Activated CD4-positive, alpha-beta T cell treated with anti-CD3 and anti-CD28 coated beads for 36 hours (primary cell): ENCODE results near the gene TTC16. TPM values are rescaled to one million over a fixed set of nuclear protein-coding genes. Genes with fewer than 3 reads are reported as not detected.

Experiments
- ATAC-seq: fragments of 200-7000 bp; cut with Tn5 transposase; one replicate; pipeline ENCODE4 v1.10.0; 2021; ENCODE audit warnings: mild to moderate bottlenecking, moderate library complexity
- CTCF ChIA-PET: fragments of 350-600 bp; sonication (Branson Sonifier 250); formaldehyde crosslinking; loops from one replicate; lab custom pipeline; 2021; ENCODE audit warnings: antibody characterized with exemption; lab: Charles Lee
- POLR2A ChIA-PET: fragments of 350-600 bp; sonication (Branson Sonifier 250); formaldehyde crosslinking; loops from one replicate; lab custom pipeline; 2021; ENCODE audit warnings: antibody characterized with exemption, inconsistent platforms; lab: Charles Lee
- DNase-seq: peaks from one replicate; pipeline ENCODE4 v3.0.0-alpha.2; 2020
- H3K27ac Mint-ChIP-seq: one replicate; pipeline ENCODE4 v1.8.0; 2021; ENCODE audit warnings: mixed read lengths
- H3K27me3 Mint-ChIP-seq: one replicate; pipeline ENCODE4 v1.8.0; 2021; ENCODE audit warnings: mixed read lengths
- H3K36me3 Mint-ChIP-seq: one replicate; pipeline ENCODE4 v1.8.0; 2021; ENCODE audit warnings: low read depth, mixed read lengths
- H3K4me1 Mint-ChIP-seq: one replicate; pipeline ENCODE4 v1.8.0; 2021; ENCODE audit warnings: mixed read lengths
- H3K4me3 Mint-ChIP-seq: one replicate; pipeline ENCODE4 v1.8.0; 2021; ENCODE audit warnings: mild to moderate bottlenecking, moderate library complexity, mixed read lengths
- H3K9me3 Mint-ChIP-seq: one replicate; pipeline ENCODE4 v1.8.0; 2021; ENCODE audit warnings: low read depth, mixed read lengths
- intact Hi-C, 2 experiments: fragments of 100-400 bp; cut with DNase I in 1 of 2; cut with micrococcal nuclease in 1 of 2; formaldehyde crosslinking; loops; one replicate each; pipeline versions ENCODE4 v1.14.2 to v1.15.1; 2022 to 2024; cut with DNase I, micrococcal nuclease
- total RNA-seq, 2 experiments: library from RNA; stranded (reverse); gene quantifications; one replicate each; pipeline ENCODE4 v1.2.3, GENCODE V29; 2021

The TTC16 gene
- total RNA-seq, 2 experiments from 2014 or later = 0.16 to 0.30 TPM

DNA sequence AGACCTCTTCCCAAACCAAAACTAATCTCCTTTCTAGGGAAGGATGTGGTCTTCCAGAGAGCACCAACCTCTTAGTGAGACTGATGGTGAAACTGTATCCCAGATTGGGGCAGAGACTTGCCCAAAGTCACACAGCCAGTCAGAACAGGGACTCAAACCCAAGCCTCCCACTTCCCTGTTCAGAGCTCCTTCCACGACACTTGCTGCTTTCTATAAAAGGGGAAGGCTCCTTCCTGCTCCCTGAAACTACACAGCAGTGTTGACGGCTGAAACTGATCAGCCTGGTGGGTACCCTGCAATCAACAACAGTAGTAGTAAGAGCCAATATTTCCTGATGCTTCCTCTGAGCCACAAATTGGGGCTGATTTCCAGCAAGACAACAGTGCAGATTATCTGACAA, 17.7 kb downstream of the TTC16 start:
- no peaks in the 10 kb centered on the region for H3K9me3 Mint-ChIP-seq
- ATAC-seq = no peak
- peaks cover 3% of the 10 kb centered on the region for H3K36me3 Mint-ChIP-seq
- CTCF ChIA-PET = interaction anchor here (0.6 to 3.5 kb wide), 11 partner anchors 7 to 301 kb away, joined by 3 to 28 read pairs (median 5); partner anchors contain the start of genes CDK9 and ST6GALNAC4
- no peak overlapping the region for H3K4me3 Mint-ChIP-seq
- no peak for DNase-seq
- peak overlapping the region; percentile 73 for H3K27ac Mint-ChIP-seq
- peaks cover 12% of the 10 kb centered on the region for H3K4me1 Mint-ChIP-seq
- POLR2A ChIA-PET = interaction anchor here (0.5 kb wide), 1 partner anchor 15 kb away, joined by 3 read pairs; no protein-coding TSS in a partner anchor
- H3K27me3 Mint-ChIP-seq = no peaks in the 10 kb centered on the region
- intact Hi-C loops = loop anchor here (1.0 to 2.0 kb wide), 3 partner anchors 143 to 229 kb away; no protein-coding TSS in a partner anchor

- H3K4me1 Mint-ChIP-seq = peaks cover 12% of the 10 kb centered on the region
- ATAC-seq (no peak), DNase-seq (no peak)
- ChIA-PET CTCF (interaction anchor here (0.6 to 3.5 kb wide), 59 partner anchors 8 to 792 kb away, joined by 3 to 28 read pairs (median 4); partner anchors contain the start of genes CDK9, ENG, FPGS and LRSAM1), POLR2A (interaction anchor here (0.7 to 1.5 kb wide), 7 partner anchors 19 to 284 kb away, joined by 3 to 6 read pairs (median 5); partner anchors contain the start of genes CDK9, PTRH1 and TTC16)
- peak overlapping the region; percentile 72 for H3K4me3 Mint-ChIP-seq
- H3K27ac Mint-ChIP-seq = peak overlapping the region; percentile 73
- H3K36me3 Mint-ChIP-seq = peaks cover 6% of the 10 kb centered on the region
- intact Hi-C loops = loop anchor here (1.0 to 2.0 kb wide), 3 partner anchors 144 to 230 kb away; no protein-coding TSS in a partner anchor
- H3K9me3 Mint-ChIP-seq = no peaks in the 10 kb centered on the region
- H3K27me3 Mint-ChIP-seq = no peaks in the 10 kb centered on the region
Observed at GRCh38 chr9:127734247-127734746, 18.4 kb downstream of the TTC16 start.

GRCh38 chr9:127734747-127735529, 19.1 kb downstream of the TTC16 start, which contains the start of gene TOR2A:
Gene TOR2A, minus strand, starts transcription at chr9:127735294. Its CDS starts 24 bp downstream, at chr9:127735270.
- H3K9me3 Mint-ChIP-seq = no peaks in the 10 kb centered on the region
- peak within 1 kb of the TSS; percentile 73 for H3K27ac Mint-ChIP-seq
- ChIA-PET POLR2A (interaction anchor here (0.6 to 1.5 kb wide), 9 partner anchors 19 to 285 kb away, joined by 3 to 6 read pairs (median 5); partner anchors contain the start of genes CDK9, PTRH1 and TTC16), CTCF (interaction anchor here (0.6 to 3.5 kb wide), 71 partner anchors 8 to 793 kb away, joined by 3 to 28 read pairs (median 4); partner anchors contain the start of genes CDK9, ENG, FPGS and LRSAM1)
- no peaks in the 10 kb centered on the region for H3K27me3 Mint-ChIP-seq
- H3K4me3 Mint-ChIP-seq = peak within 1 kb of the TSS; percentile 72
- ATAC-seq (peak; percentile 93), DNase-seq (peak; percentile 99)
- peaks cover 12% of the 10 kb centered on the region for H3K4me1 Mint-ChIP-seq
- H3K36me3 Mint-ChIP-seq = peaks cover 8% of the 10 kb centered on the region
- intact Hi-C loops = loop anchor here (1.0 to 2.0 kb wide), 21 partner anchors 20 to 425 kb away; partner anchors contain the start of genes PTRH1 (in 2 of the 2), BBLN (in 1 of the 2), FPGS (in 1 of the 2) and LRSAM1 (in 1 of the 2)

GRCh38 chr9:127735530-127736185, 19.8 kb downstream of the TTC16 start:
- Mint-ChIP-seq H3K9me3 (no peaks in the 10 kb centered on the region), H3K36me3 (peaks cover 8% of the 10 kb centered on the region), H3K27ac (no peak overlapping the region), H3K4me1 (peaks cover 12% of the 10 kb centered on the region), H3K27me3 (no peaks in the 10 kb centered on the region), H3K4me3 (peak overlapping the region; percentile 72)
- no peak for DNase-seq
- intact Hi-C loops = loop anchor here (1.0 to 2.0 kb wide), 19 partner anchors 20 to 425 kb away; partner anchors contain the start of genes PTRH1 (in 2 of the 2), BBLN (in 1 of the 2), FPGS (in 1 of the 2) and LRSAM1 (in 1 of the 2)
- ATAC-seq = no peak
- POLR2A ChIA-PET = interaction anchor here (1.0 to 1.5 kb wide), 6 partner anchors 20 to 123 kb away, joined by 3 to 6 read pairs (median 5); partner anchors contain the start of genes CDK9, PTRH1 and TTC16
- CTCF ChIA-PET = interaction anchor here (0.6 to 3.5 kb wide), 32 partner anchors 8 to 284 kb away, joined by 3 to 28 read pairs (median 6); partner anchors contain the start of genes CDK9, ENG, FPGS and LRSAM1

- no peak overlapping the region for H3K4me3 Mint-ChIP-seq
- CTCF ChIA-PET = no interaction called here
- ATAC-seq (no peak), DNase-seq (no peak)
- intact Hi-C loops = no loop called here
- H3K27ac Mint-ChIP-seq = no peak overlapping the region
- no peaks in the 10 kb centered on the region for H3K27me3 Mint-ChIP-seq
- POLR2A ChIA-PET = no interaction called here
- peaks cover 11% of the 10 kb centered on the region for H3K36me3 Mint-ChIP-seq
- peaks cover 12% of the 10 kb centered on the region for H3K4me1 Mint-ChIP-seq
- H3K9me3 Mint-ChIP-seq = no peaks in the 10 kb centered on the region
Observed at GRCh38 chr9:127738666-127739065, 22.8 kb downstream of the TTC16 start.

GRCh38 chr9:127739614-127740330, 23.9 kb downstream of the TTC16 start:
- Mint-ChIP-seq H3K4me3 (no peak overlapping the region), H3K27ac (no peak overlapping the region), H3K9me3 (no peaks in the 10 kb centered on the region), H3K36me3 (peaks cover 12% of the 10 kb centered on the region), H3K27me3 (no peaks in the 10 kb centered on the region), H3K4me1 (peaks cover 5% of the 10 kb centered on the region)
- ChIA-PET POLR2A (no interaction called here), CTCF (interaction anchor here (0.8 to 0.9 kb wide), 3 partner anchors 24 to 133 kb away, joined by 3 read pairs; no protein-coding TSS in a partner anchor)
- intact Hi-C loops = no loop called here
- ATAC-seq (no peak), DNase-seq (no peak)

DNA sequence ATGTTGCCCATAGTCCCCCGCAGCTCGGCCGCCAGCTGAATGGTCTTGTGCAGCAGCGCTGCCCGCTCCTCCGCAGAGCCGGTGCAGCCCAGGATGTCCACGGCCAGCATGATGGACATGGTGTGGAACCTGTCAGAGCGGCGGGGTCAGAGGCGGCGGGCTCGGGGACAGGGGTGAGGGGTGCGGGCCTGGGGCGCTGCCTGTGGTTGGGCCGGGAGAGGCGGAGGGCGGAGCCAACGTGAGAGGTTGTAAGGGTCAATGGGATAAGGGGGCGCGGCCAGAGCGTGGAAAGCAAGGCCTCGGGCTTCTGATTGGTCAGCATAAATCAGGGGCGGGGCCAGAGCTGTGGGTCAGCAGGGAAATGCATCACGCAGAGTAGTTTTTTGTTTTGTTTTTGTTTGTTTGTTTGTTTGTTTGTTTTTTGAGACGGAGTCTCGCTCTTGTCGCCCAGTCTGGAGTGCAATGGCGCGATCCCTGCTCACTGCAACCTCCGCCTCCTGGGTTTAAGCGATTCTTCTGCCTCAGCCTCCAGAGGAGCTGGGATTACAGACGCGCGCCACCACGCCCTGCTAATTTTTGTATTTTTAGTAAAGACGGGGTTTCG, 26.1 kb downstream of the TTC16 start:
- DNase-seq (no peak), ATAC-seq (no peak)
- peaks cover 18% of the 10 kb centered on the region for H3K36me3 Mint-ChIP-seq
- intact Hi-C loops = no loop called here
- H3K9me3 Mint-ChIP-seq = no peaks in the 10 kb centered on the region
- no peak overlapping the region for H3K27ac Mint-ChIP-seq
- no peaks in the 10 kb centered on the region for H3K27me3 Mint-ChIP-seq
- H3K4me1 Mint-ChIP-seq = peaks cover 1% of the 10 kb centered on the region
- ChIA-PET POLR2A (no interaction called here), CTCF (interaction anchor here (0.6 to 1.5 kb wide), 2 partner anchors 41 to 57 kb away, joined by 3 read pairs; no protein-coding TSS in a partner anchor)
- H3K4me3 Mint-ChIP-seq = no peak overlapping the region

GRCh38 chr9:127742435-127743088, 26.7 kb downstream of the TTC16 start:
- no peak overlapping the region for H3K27ac Mint-ChIP-seq
- ATAC-seq (no peak), DNase-seq (no peak)
- H3K9me3 Mint-ChIP-seq = no peaks in the 10 kb centered on the region
- peaks cover 6% of the 10 kb centered on the region for H3K4me1 Mint-ChIP-seq
- H3K27me3 Mint-ChIP-seq = no peaks in the 10 kb centered on the region
- ChIA-PET CTCF (interaction anchor here (0.9 to 2.1 kb wide), 3 partner anchors 8 to 175 kb away, joined by 3 to 12 read pairs (median 3); partner anchors contain the start of genes ST6GALNAC4 and TOR2A), POLR2A (no interaction called here)
- intact Hi-C loops = no loop called here
- no peak overlapping the region for H3K4me3 Mint-ChIP-seq
- H3K36me3 Mint-ChIP-seq = peaks cover 22% of the 10 kb centered on the region

GRCh38 chr9:127744398-127745110, 28.7 kb downstream of the TTC16 start:
- Mint-ChIP-seq H3K27ac (no peak overlapping the region), H3K4me3 (no peak overlapping the region), H3K4me1 (peaks cover 6% of the 10 kb centered on the region), H3K36me3 (peaks cover 18% of the 10 kb centered on the region), H3K9me3 (no peaks in the 10 kb centered on the region), H3K27me3 (no peaks in the 10 kb centered on the region)
- DNase-seq (no peak), ATAC-seq (no peak)
- intact Hi-C loops = no loop called here
- POLR2A ChIA-PET = interaction anchor here (0.6 kb wide), 1 partner anchor 345 kb away, joined by 3 read pairs; no protein-coding TSS in a partner anchor
- CTCF ChIA-PET = interaction anchor here (0.6 to 2.2 kb wide), 5 partner anchors 10 to 354 kb away, joined by 3 to 12 read pairs (median 5); partner anchors contain the start of gene TOR2A
